CD4-positive, alpha-beta T cell (primary cell): ENCODE data around the gene ADAMTS12. TPM values are rescaled to one million over a fixed set of nuclear protein-coding genes. Genes with fewer than 3 reads are reported as not detected.

Experiments
- ATAC-seq: fragments of 200-7000 bp; cut with Tn5 transposase; one replicate; pipeline ENCODE4 v1.10.0; 2022; ENCODE audit warnings: mild to moderate bottlenecking; ENCODE audit not compliant: poor library complexity
- CTCF ChIA-PET: fragments of 350-600 bp; sonication (Branson Sonifier 250); formaldehyde crosslinking; loops from one replicate; lab custom pipeline; 2021; ENCODE audit warnings: antibody characterized with exemption, inconsistent platforms; lab: Charles Lee
- POLR2A ChIA-PET: fragments of 350-600 bp; sonication (Branson Sonifier 250); formaldehyde crosslinking; loops from one replicate; lab custom pipeline; 2021; ENCODE audit warnings: antibody characterized with exemption, inconsistent platforms; lab: Charles Lee
- DNase-seq, 14 experiments: peaks; one replicate each; pipeline ENCODE4 v3.0.0-alpha.2; 2013 to 2020; ENCODE audit warnings: mixed read lengths in 2 of 14
- H3K27ac ChIP-seq, 2 donors: one replicate each; pipeline versions ENCODE4 v1.5.1 to v1.7.0; 2013; ENCODE audit warnings: low read length in 2 of 2, low read depth in 1 of 2, mild to moderate bottlenecking in 1 of 2
- H3K27me3 ChIP-seq, 2 experiments: 1 replicate in 1 of 2; 2 replicates in 1 of 2; pipeline versions ENCODE4 v1.6.1 to v1.7.0; 2013; ENCODE audit warnings: low read length in 2 of 2, control low read depth in 1 of 2, mild to moderate bottlenecking in 1 of 2, moderate library complexity in 1 of 2; ENCODE audit not compliant: insufficient read depth in 2 of 2, control insufficient read depth in 1 of 2
- H3K36me3 ChIP-seq: one replicate; pipeline ENCODE4 v1.6.1; 2013; ENCODE audit warnings: low read length, control low read depth; ENCODE audit not compliant: insufficient read depth
- H3K4me1 ChIP-seq: one replicate; pipeline ENCODE4 v1.6.1; 2013; ENCODE audit warnings: low read length, control low read depth; ENCODE audit not compliant: insufficient read depth
- H3K4me3 ChIP-seq: one replicate; pipeline ENCODE4 v1.5.1; 2013; ENCODE audit warnings: mild to moderate bottlenecking, low read length, moderate library complexity
- H3K9me3 ChIP-seq, 2 experiments: 1 replicate in 1 of 2; 2 replicates in 1 of 2; pipeline versions ENCODE4 v1.6.1 to v1.7.0; 2013; ENCODE audit warnings: low read length in 2 of 2, mild to moderate bottlenecking in 2 of 2, control low read depth in 1 of 2, moderate library complexity in 1 of 2; ENCODE audit not compliant: control insufficient read depth in 1 of 2, insufficient read depth in 1 of 2
- H3K27ac Mint-ChIP-seq: one replicate; pipeline ENCODE4 v1.8.0; 2020; ENCODE audit warnings: mixed read lengths
- H3K27me3 Mint-ChIP-seq: one replicate; pipeline ENCODE4 v1.8.0; 2021; ENCODE audit warnings: mixed read lengths
- H3K36me3 Mint-ChIP-seq: one replicate; pipeline ENCODE4 v1.8.0; 2021; ENCODE audit warnings: low read depth, mixed read lengths
- H3K4me1 Mint-ChIP-seq: one replicate; pipeline ENCODE4 v1.8.0; 2021; ENCODE audit warnings: low read depth, mixed read lengths
- H3K4me3 Mint-ChIP-seq: one replicate; pipeline ENCODE4 v1.8.0; 2020; ENCODE audit warnings: mild to moderate bottlenecking, mixed read lengths
- H3K9me3 Mint-ChIP-seq: one replicate; pipeline ENCODE4 v1.8.0; 2020; ENCODE audit warnings: mixed read lengths
- intact Hi-C, 2 experiments: fragments of 100-400 bp; cut with DNase I in 1 of 2; cut with micrococcal nuclease in 1 of 2; formaldehyde crosslinking; loops; one replicate each; pipeline versions ENCODE4 v1.15.1 to v1.9.0; 2023 to 2025; cut with DNase I, micrococcal nuclease
- total RNA-seq, 174 experiments: library from RNA in 2 of 174; stranded (reverse) in 2 of 174; gene quantifications; one replicate each; pipeline ENCODE4 v1.2.3 and lab custom pipeline; 2021 to 2026
- TF ChIP-seq, protein P1 (sequence below): fragments of 200-600 bp; IDR thresholded peaks from one replicate; pipeline ENCODE4 v1.8.0; 2022; ENCODE audit warnings: antibody characterized with exemption, mild to moderate bottlenecking

Gene ADAMTS12
- total RNA-seq, 2 experiments from 2014 or later, result 0.06 TPM; not detected in 1

DNA sequence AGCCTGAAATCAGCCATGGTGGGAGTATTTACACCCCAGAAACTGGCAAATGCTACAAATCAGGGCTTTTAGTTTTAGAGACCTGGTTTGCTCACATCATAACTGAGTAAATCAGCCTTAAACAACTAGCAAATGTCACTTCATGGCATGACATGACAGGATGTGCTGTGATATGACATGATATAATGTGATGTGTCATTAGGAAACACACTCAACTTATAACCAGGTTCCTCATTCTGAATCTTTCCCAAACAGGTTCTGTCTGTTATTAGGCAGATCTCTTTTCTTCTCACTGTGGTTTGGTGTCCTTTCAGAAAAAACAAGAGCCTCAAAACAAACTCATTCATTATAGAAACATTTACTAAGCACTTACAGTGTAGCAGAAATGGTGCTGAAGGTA lies 90.5 kb downstream of the ADAMTS12 start:
- Mint-ChIP-seq H3K36me3 (no peaks in the 10 kb centered on the region), H3K27ac (no peak overlapping the region), H3K4me3 (no peak overlapping the region), H3K27me3 (peaks cover 9% of the 10 kb centered on the region), H3K9me3 (no peaks in the 10 kb centered on the region), H3K4me1 (no peaks in the 10 kb centered on the region)
- intact Hi-C loops, result no loop called here
- no peaks in the 10 kb centered on the region for H3K4me1 ChIP-seq
- DNase-seq (no peak), ATAC-seq (no peak)
- ChIA-PET POLR2A (no interaction called here), CTCF (no interaction called here)
- no peaks in the 10 kb centered on the region for H3K9me3 ChIP-seq
- no peaks in the 10 kb centered on the region for H3K36me3 ChIP-seq
- no peaks in the 10 kb centered on the region for H3K27me3 ChIP-seq
- H3K4me3 ChIP-seq, result no peak overlapping the region
- TF ChIP-seq, protein P1, sequence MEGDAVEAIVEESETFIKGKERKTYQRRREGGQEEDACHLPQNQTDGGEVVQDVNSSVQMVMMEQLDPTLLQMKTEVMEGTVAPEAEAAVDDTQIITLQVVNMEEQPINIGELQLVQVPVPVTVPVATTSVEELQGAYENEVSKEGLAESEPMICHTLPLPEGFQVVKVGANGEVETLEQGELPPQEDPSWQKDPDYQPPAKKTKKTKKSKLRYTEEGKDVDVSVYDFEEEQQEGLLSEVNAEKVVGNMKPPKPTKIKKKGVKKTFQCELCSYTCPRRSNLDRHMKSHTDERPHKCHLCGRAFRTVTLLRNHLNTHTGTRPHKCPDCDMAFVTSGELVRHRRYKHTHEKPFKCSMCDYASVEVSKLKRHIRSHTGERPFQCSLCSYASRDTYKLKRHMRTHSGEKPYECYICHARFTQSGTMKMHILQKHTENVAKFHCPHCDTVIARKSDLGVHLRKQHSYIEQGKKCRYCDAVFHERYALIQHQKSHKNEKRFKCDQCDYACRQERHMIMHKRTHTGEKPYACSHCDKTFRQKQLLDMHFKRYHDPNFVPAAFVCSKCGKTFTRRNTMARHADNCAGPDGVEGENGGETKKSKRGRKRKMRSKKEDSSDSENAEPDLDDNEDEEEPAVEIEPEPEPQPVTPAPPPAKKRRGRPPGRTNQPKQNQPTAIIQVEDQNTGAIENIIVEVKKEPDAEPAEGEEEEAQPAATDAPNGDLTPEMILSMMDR, result no peak
- no peak overlapping the region for H3K27ac ChIP-seq

DNA sequence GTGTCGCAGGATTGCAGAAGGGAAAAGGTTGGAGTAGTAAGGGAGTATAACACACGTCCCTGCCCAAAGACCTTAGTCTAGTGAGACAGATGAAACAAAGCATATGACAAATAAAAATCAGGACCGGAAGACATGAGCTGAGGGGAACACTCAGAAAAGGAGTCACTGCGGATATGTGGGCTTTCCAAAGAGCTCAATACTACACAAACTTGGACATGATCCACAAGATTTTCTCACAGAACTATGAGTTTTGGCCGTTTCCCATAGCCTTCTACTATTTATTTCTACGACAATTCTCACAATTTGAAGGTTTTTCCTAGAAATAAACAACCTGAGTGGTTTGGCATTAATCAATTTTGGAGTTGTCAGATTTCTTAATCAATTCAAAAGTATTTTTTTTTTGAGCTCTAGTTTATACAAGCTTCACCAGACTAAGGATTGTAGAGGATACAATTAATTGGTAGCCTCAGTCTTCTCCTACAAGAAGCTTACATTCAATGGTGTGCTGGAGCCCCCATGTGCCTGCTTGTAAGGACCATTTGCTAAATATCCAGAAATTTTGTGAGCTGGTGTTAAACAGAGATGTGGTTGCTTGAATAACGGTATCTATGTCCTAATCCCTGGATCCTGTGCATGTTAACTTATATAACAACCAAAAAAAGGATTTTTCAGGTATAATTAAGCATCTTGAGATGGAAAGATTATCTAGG lies 91.4 kb downstream of the ADAMTS12 start:
- Mint-ChIP-seq H3K27me3 (peaks cover 7% of the 10 kb centered on the region), H3K4me1 (no peaks in the 10 kb centered on the region), H3K36me3 (no peaks in the 10 kb centered on the region), H3K4me3 (no peak overlapping the region), H3K27ac (no peak overlapping the region), H3K9me3 (no peaks in the 10 kb centered on the region)
- H3K27ac ChIP-seq, result no peak overlapping the region
- no peak overlapping the region for H3K4me3 ChIP-seq
- H3K36me3 ChIP-seq, result no peaks in the 10 kb centered on the region
- H3K4me1 ChIP-seq, result no peaks in the 10 kb centered on the region
- no peak for DNase-seq
- H3K27me3 ChIP-seq, result no peaks in the 10 kb centered on the region
- CTCF ChIA-PET, result no interaction called here
- intact Hi-C loops, result no loop called here
- ATAC-seq, result no peak
- TF ChIP-seq, protein P1, result no peak
- POLR2A ChIA-PET, result no interaction called here
- no peaks in the 10 kb centered on the region for H3K9me3 ChIP-seq

DNA sequence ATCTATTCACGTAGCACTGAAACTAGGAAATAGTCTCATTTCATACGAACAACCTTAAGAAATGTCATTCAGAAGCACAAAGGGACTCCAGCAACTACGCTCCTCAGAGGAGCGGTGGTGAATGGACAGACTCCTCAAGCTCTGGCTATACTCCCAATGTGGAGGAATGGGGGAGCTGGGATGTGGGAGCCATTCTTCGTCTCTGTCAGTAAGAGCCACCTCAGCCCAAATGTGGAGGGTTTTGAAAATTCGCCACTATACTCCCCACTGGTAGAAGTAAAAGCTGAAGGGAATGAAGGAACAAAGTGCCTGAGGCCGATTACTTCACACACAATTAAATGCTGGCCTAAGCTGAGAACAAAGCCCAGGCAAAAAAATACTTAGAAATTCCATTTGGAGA lies 96.3 kb downstream of the ADAMTS12 start:
- CTCF ChIA-PET, result no interaction called here
- no peaks in the 10 kb centered on the region for H3K4me1 ChIP-seq
- POLR2A ChIA-PET, result no interaction called here
- Mint-ChIP-seq H3K27me3 (peaks cover 6% of the 10 kb centered on the region), H3K36me3 (no peaks in the 10 kb centered on the region), H3K4me3 (no peak overlapping the region), H3K4me1 (no peaks in the 10 kb centered on the region), H3K9me3 (no peaks in the 10 kb centered on the region), H3K27ac (no peak overlapping the region)
- TF ChIP-seq, protein P1, result no peak
- H3K27me3 ChIP-seq, result no peaks in the 10 kb centered on the region
- H3K9me3 ChIP-seq, result no peaks in the 10 kb centered on the region
- no peak overlapping the region for H3K27ac ChIP-seq
- intact Hi-C loops, result no loop called here
- no peaks in the 10 kb centered on the region for H3K36me3 ChIP-seq
- no peak for DNase-seq
- no peak overlapping the region for H3K4me3 ChIP-seq
- ATAC-seq, result no peak
